LHCN-M2 (cell line): ENCODE measurements around the gene FMNL2. TPM values are rescaled to one million over a fixed set of nuclear protein-coding genes. Genes with fewer than 3 reads are reported as not detected.

Source experiments
- DNase-seq: peaks from one replicate; pipeline ENCODE4 v3.0.0-alpha.2; 2012; ENCODE audit warnings: low read depth
- total RNA-seq: library from RNA; depleted of rRNA; stranded (reverse); fragments of >200 nt; gene quantifications from 2 replicates; pipeline ENCODE4 v1.2.3, GENCODE V29; 2014

FMNL2 gene
- total RNA-seq, 1 experiment from 2014 or later: 11.6 TPM

- no peak for DNase-seq
Measured at GRCh38 chr2:152609699-152610098, 274.7 kb downstream of the FMNL2 start.

GRCh38 chr2:152611458-152612231 lies 276.7 kb downstream of the FMNL2 start:
- DNase-seq: peak; percentile 87

GRCh38 chr2:152613235-152613634 lies 278.3 kb downstream of the FMNL2 start:
- DNase-seq: peak; percentile 55

GRCh38 chr2:152615177-152615576 lies 280.2 kb downstream of the FMNL2 start:
- DNase-seq: no peak

- no peak for DNase-seq
Measured at GRCh38 chr2:152617456-152618192, 282.6 kb downstream of the FMNL2 start.

- DNase-seq: no peak
Measured at GRCh38 chr2:152618193-152618564, 283.2 kb downstream of the FMNL2 start.

GRCh38 chr2:152620208-152620607 lies 285.2 kb downstream of the FMNL2 start:
- no peak for DNase-seq

GRCh38 chr2:152620985-152621384 lies 286.0 kb downstream of the FMNL2 start:
- DNase-seq: no peak

GRCh38 chr2:152622219-152622618 lies 287.2 kb downstream of the FMNL2 start:
- no peak for DNase-seq

GRCh38 chr2:152623076-152623740 lies 288.2 kb downstream of the FMNL2 start:
- no peak for DNase-seq

- DNase-seq: no peak
Measured at GRCh38 chr2:152623775-152624174, 288.8 kb downstream of the FMNL2 start.

- no peak for DNase-seq
Measured at GRCh38 chr2:152624805-152625204, 289.8 kb downstream of the FMNL2 start.

GRCh38 chr2:152626911-152627339 lies 292.0 kb downstream of the FMNL2 start:
- no peak for DNase-seq

GRCh38 chr2:152627351-152627957 lies 292.5 kb downstream of the FMNL2 start:
- peak; percentile 52 for DNase-seq

GRCh38 chr2:152629202-152629601 lies 294.2 kb downstream of the FMNL2 start:
- DNase-seq: no peak

- DNase-seq: no peak
Measured at GRCh38 chr2:152630466-152630865, 295.5 kb downstream of the FMNL2 start.

- no peak for DNase-seq
Measured at GRCh38 chr2:152632736-152633135, 297.8 kb downstream of the FMNL2 start.

- DNase-seq: peak; percentile 49
Measured at GRCh38 chr2:152635635-152636298, 300.8 kb downstream of the FMNL2 start.

- DNase-seq: no peak
Measured at GRCh38 chr2:152637251-152637650, 302.3 kb downstream of the FMNL2 start.

- no peak for DNase-seq
Measured at GRCh38 chr2:152638056-152638455, 303.1 kb downstream of the FMNL2 start.

- no peak for DNase-seq
Measured at GRCh38 chr2:152638590-152638989, 303.6 kb downstream of the FMNL2 start.
